NCI-H748 treated with DMSO at 0.1 percent for 48 hours (cell line): Measurements from ENCODE around the gene GUCY1A2.
A peak's percentile ranks its signal among the peaks of the same experiment; 100 is the strongest.

ENCODE experiments used
- DNase-seq: peaks from one replicate; lab custom pipeline; 2025; lab: John Stamatoyannopoulos, UW

GUCY1A2 gene

DNA sequence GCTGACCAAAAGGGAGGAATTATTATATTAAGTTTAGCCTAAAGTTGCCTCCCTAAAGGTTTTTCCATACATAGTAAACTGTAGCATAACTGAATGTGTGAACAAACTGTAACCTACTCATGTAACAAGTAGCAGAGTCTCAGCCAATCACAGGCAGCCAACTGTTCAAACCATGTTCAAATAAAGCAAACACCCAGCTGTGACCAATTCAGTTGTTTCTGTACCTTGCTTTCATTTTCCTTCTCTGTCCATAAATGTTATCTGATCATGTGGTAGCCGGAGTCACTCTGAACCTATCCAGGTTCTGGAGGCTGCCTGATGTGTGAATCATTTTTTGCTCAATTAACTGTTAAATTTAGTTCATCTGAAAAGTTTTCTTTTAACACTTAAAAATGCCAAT is 373.5 kb downstream of the GUCY1A2 start:
- no peak for DNase-seq

DNA sequence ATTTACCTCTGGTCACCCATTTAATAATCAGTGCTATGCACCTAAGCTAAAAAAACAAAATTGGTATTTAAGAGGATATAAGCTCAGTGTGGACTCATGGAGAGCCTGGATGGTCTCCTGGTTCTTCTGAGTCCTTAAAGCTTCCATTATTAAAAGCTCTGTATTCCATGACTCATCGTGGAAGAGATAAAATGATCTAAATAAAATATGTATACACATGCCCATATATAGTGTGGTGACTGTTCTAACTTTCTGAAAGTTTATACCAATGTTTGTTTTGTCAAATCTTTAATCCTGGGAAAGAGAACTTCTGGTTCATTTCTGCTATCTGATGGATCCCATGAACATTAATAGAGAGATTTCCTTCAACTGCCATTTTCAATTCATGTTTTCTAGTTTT is 375.9 kb downstream of the GUCY1A2 start:
- DNase-seq: no peak

DNA sequence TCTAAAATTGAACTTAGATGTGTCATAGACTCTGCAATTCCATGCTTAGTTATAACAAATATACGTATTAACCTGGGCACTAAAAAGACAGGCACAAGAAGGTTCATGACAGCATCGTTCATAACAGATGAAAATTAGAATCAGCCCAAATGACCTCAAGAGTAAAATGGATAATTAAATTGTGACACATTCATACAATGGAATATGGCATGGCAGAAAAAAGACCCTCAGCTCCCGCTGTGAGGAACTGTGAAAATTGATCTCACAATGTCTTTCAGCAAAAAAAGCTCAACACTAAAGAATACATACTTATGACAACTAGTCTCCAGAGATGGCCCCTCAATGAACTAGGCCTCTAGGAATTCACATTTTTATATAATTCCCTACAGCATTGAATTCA is 386.0 kb downstream of the GUCY1A2 start:
- DNase-seq: no peak

DNA sequence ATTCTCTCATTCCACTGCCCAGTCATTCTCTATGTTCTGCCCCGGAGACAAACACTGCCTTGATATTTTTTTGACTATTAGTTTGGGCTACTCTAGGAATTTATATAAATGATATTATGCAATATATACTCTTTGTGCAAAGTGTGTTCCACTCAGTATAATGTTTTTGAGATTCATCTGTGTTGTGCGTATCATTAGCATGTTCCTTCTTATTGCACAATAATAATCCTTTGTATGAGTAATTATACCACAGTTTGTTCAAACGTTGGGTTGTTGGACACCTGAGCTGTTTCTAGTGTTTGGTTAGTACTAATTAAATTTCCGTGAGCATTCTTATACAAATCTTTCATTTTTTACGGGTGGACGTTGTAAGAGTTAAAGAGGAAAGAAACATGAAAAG is 390.6 kb downstream of the GUCY1A2 start:
- DNase-seq: no peak

DNA sequence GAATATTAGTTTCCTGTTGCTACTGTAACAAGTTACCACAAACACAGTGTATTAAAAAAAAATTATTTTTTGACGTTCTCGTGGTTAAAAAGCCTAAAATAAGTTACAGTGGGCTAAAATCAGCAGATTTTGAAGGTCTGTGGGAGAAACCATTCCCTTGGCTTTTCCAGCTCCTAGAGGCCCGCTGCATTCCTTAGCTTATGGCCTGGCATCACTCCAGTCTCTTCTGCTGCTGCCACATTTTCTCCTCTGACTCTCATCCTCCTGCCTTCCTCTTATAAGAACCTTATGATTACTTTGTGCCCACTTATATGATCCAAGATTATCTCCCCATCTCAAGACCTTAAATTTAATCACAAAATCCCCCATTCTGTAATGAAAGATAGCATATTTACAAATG is 392.7 kb downstream of the GUCY1A2 start:
- no peak for DNase-seq

DNA sequence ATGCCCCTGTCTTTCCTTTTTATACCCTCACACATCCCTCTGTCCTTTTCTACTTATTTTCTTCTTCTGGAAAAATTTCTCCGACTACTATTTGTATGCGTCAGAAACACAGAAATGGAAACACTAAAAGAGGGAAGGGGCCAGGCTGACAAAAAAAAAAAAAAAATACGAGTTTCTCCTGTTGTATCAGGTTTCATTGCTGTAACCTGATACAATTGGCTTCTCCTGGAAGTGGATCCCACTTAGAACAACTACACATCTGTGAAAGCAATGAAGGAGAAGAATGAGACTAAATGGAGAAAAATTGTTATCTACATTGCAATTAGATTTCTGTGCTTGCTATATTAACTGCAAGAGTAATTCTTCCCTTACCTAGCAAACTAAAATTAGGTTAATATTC is 393.9 kb downstream of the GUCY1A2 start:
- peak; percentile 1 for DNase-seq
